ENCODE measurements around the gene PRRX2.
"Not testable (repeated sequence)": the region's sequence is repeated elsewhere in the genome, so short reads cannot be mapped to it uniquely, and the experiment has no call there.

The PRRX2 gene

DNA sequence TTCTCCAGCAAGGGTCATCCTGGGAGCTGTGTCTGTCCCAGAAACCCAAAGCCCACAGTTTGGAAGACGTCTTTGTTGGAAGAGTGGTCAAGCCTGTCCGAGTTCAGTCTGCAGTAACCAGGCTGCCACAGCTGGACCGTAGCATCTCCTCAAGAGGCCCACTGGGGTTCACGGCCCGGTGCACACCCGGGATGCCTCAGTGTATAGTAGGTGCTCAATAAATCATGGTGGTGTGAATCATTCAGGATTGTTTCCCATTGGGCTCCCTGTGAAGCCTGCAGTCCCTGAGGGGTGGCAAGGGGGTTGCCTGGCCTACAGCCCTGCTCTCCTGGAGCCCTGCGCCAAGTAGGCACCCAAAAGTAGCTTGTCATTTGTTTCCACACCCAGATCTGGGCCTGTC lies 10.3 kb upstream of the PRRX2 start:
- no peak for DNase-seq (ENCODE audit: low spot score)

DNA sequence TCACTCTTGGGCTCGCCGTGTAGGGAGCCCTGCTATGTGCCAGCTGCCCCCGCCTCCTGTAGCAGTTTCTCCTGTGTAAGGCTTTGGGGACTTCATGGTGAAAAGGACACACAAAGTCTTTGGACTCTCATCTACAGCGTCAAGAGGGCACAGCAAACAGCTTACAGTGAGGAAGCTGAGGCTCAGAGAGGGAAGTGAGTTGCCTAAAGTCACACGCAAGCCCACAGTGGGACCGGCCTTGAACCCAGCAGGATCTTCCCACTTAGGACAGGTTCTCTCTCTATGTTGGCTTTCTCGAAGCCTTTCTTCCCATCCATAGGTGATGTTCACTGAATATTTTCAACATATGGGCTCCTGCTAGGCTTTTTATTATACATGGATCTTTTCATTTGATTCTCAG lies 9.8 kb upstream of the PRRX2 start:
- no peak for DNase-seq (ENCODE audit: low spot score)

GRCh38 chr9:129656795-129657390 lies 8.6 kb upstream of the PRRX2 start:
- DNase-seq (ENCODE audit: low spot score), result no peak

- no peak for DNase-seq (ENCODE audit: low spot score)
Observed at GRCh38 chr9:129661029-129661428, 4.4 kb upstream of the PRRX2 start.

GRCh38 chr9:129662239-129662638 lies 3.2 kb upstream of the PRRX2 start:
- not testable (repeated sequence) for DNase-seq (ENCODE audit: low spot score)

DNA sequence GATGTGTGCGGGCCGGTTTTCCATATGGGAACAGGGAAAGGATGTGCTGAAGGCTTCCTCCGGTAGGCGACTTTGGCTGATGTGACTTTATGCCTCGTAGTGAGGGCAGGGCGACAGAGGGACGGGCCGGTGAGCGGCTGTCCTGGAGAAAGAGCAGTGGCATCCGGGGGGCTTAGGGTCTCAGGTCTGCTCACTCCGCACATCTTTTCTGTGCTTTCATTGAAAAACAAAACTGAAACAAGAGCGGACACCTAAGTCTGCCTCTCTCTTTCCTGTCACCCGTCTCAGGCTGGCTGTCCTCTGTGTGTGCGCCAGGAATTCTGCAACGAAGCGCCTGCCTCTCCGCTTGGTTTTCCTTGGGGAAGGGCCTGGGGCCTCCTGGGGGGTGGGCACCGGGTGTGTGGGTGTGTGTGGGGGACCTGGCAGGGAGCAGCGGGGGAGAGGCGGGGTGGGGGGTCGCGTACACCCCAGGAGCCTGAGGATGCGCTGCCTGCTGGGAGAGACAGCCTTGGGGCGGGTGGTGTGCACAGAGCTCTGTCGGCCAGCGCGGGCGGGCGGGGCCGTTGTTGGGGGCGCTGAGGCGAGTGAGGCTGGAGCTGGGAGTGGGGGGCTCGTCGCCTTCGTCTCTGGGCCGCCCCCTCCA lies 580 bp upstream of the PRRX2 start:
- DNase-seq (ENCODE audit: low spot score), result no peak

DNA sequence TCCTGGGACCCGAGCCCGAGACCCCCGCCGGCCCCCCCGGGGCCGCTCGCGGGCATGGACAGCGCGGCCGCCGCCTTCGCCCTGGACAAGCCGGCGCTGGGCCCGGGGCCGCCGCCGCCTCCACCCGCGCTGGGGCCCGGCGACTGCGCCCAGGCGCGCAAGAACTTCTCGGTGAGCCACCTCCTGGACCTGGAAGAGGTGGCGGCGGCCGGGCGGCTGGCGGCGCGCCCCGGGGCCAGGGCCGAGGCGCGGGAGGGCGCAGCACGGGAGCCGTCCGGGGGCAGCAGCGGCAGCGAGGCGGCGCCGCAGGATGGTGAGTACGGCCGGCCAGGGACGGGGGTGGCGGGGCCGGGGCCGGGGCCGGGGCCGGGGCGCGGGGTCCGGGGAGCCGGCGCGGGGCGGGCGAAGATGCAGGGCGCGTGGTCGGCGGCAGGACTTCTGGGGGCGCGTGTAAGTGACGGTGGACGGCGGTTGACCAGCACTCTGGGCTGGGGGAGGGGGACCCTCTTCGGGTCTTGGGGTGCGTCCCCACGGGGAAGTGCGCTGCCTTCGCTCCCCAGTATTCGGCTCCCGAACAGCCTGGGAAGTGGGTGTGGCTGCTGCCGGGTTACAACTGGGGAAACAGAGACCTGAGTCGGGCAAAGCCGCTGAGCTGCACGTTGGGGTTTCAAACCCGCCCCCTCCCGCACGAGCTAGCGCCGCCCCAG lies 520 bp downstream of the PRRX2 start:
- no peak for DNase-seq (ENCODE audit: low spot score)

DNA sequence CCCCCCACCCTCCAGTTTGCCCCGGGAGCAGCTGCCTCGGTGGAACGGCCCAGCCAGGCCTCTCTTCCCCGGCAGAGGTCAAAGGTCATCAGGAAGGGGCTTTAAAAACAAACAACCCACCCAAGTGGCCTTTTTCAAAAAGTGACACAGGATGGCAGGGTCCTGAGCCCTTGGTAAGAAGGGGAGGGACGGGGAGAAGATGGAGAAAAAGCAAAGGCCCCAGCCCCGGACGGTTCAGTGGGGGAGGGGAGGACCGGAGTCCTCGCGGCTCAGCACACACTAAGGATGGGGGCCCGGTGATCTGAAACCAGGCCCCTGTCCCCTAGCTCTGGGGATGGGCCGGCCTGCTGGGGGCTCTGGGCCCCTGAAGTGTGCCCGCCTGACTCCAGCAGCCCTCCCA lies 1.1 kb downstream of the PRRX2 start:
- no peak for DNase-seq (ENCODE audit: low spot score)

- no peak for DNase-seq (ENCODE audit: low spot score)
Observed at GRCh38 chr9:129667378-129667777, 1.9 kb downstream of the PRRX2 start.

GRCh38 chr9:129667850-129668249 lies 2.4 kb downstream of the PRRX2 start:
- no peak for DNase-seq (ENCODE audit: low spot score)

DNA sequence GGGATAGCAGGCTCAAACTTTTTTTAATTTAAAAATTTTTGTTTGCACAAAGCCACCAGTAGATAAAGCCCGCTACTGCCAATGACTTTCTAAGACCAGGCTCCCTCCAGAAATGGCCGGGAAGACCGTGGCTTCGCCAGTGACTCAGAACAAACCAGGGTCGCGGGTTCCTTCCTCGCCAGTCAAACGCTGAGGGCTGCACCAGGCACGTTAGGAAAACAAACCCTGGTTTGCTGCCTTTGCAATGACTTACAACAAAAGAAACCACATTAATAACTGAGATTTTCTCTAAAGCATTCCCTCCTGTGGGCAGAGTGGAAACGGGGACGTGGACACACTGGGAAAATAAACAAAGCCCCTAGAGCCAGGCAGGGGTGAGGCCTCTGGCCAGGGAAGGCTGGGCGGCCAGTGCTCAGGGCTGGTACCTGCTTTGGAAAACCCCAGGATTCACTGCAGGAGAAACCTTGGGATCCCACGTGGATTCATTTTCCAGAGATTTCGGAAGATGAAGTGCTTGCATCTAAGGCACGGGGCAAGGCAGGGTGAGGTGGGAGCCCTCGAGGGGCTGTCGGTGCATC lies 3.8 kb downstream of the PRRX2 start:
- DNase-seq (ENCODE audit: low spot score), result no peak

DNA sequence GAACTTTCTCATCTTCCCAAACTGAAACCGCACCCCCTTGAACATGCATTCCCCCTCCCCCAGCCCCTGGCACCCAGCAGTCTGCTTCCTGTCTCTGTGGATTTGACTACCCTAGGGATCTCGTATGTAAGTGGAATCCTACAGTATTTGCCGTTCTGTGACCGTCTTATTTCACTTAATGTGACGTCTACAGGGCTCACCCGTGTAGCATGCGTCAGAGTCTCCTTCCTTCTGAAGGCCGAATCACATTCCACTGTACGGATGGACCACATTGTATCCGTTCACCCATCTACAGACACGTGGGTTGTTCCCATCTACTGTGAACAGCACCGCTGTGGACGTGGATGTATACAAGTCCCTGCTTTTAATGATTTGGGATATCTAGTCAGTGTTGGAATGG lies 4.5 kb downstream of the PRRX2 start:
- no peak for DNase-seq (ENCODE audit: low spot score)

GRCh38 chr9:129671065-129671464 lies 5.6 kb downstream of the PRRX2 start:
- DNase-seq (ENCODE audit: low spot score), result no peak

DNA sequence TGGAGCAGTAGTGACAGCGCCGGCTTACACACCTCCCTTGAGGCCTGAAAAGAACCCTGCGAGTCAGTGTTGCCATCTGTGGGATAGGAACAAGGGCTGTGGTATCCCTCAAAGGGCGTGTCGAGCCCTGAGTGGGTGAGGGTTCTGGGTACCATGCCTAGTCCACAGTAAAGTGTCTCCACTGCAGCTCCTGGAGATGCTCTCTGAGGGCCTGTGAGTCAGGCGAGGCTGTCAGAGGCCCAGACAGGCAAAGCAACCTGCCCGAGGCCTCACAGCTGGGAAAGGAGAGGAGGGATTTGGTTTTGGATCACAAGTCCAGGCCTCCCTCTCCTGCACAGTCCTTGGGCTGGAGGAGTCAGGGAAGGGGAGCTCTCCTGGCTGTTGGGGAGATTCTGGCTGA lies 6.1 kb downstream of the PRRX2 start:
- DNase-seq (ENCODE audit: low spot score), result no peak

GRCh38 chr9:129672702-129673101 lies 7.3 kb downstream of the PRRX2 start:
- no peak for DNase-seq (ENCODE audit: low spot score)

DNA sequence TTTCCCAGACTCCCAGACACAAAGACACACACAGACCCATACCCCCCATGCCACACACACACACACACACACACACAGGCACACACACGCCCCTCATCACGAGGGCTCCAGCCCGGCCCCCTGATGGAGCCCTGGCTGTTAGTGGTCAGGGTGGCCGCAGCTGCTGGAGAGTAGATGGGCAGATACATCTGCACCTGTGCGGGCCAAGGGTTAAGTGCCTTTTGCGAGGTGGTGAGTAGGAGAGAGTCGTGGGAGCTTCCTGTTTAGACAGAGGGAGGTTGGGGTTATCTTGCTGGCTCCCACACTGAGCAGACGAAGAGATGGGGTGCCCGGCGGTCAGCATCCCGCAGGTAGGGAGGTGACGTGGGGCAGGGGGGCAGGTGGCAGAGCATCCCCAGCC lies 8.2 kb downstream of the PRRX2 start:
- DNase-seq (ENCODE audit: low spot score), result no peak

DNA sequence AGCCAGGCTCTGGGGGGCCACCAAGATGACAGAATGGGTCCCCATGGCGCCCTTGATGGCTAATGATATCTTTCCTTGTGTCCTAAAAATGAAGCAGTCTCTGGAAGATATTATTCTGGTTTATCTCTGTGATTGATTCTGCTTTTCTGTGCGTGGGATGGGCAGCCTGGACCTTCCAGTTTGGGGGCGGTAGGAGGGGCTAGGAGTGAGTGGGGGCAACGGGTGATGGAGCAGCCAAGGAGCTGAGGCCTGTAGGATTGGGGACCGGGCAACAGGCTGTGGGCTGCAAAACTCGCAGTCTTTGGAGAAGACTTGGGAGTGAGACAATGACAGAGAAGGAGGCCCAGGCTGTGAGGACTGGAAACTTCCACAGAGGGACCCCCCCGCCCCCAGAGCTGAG lies 8.8 kb downstream of the PRRX2 start:
- no peak for DNase-seq (ENCODE audit: low spot score)

DNA sequence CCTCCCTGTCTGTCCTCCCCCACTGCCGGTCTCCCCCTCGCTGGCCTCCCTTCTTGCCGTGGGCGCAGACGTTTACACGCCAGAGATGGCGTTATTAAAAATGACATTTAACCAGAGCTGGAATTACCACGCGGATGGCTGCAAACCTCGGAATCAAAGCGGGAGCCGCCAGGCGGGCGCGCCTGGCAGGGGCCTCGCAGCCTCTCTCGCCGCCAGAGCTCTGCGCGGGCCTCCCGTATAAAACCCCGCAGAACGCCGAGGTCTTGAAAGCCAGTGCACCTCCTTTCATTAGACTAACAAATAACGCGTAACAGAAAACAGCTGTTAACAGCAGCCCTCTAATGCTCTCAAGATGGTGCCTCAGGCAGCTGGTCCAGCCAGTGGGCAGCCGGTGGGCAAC lies 10.2 kb downstream of the PRRX2 start:
- DNase-seq (ENCODE audit: low spot score), result no peak

GRCh38 chr9:129676287-129676686 lies 10.8 kb downstream of the PRRX2 start:
- no peak for DNase-seq (ENCODE audit: low spot score)

- no peak for DNase-seq (ENCODE audit: low spot score)
Observed at GRCh38 chr9:129676975-129677374, 11.5 kb downstream of the PRRX2 start.

DNA sequence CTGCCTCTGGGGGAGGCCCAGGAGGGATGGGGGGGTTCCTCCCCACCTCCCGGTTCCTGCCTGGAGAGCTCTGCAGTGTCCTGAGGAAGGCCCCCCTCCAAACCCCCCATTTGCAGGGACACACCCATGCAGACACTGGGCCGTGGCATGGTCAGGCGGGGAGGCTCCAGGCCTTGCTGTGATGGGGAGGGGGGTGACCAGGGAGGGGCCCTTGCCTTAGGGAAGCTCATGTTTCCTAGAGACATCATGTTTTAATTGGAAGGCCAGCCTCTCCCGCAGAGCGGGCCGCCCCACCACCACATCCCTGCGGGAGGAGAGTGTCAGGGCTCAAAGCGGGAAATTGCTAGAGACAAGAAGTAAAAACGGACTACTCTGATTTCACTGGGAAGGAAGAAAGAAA lies 12.0 kb downstream of the PRRX2 start:
- DNase-seq (ENCODE audit: low spot score), result no peak

DNA sequence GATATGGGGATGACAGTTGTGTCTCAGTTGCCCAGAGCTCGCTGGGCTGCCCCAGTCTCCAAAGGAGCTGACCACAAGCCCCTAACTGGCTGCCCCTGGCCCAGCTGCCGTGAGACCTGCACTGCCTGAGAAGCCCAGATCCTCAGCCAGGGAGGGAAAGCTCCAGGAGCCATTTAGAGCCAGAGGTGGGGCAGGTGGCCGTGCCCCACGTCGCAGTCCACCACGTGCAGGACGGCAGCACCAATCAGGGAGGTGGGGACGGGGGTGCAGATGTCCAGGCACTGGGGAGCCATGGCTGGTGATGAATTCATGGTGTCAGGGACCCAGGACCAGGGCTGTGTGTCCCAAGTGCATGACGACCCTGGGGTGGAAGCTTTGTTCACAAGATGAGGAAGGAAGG lies 13.4 kb downstream of the PRRX2 start:
- DNase-seq (ENCODE audit: low spot score), result no peak

DNA sequence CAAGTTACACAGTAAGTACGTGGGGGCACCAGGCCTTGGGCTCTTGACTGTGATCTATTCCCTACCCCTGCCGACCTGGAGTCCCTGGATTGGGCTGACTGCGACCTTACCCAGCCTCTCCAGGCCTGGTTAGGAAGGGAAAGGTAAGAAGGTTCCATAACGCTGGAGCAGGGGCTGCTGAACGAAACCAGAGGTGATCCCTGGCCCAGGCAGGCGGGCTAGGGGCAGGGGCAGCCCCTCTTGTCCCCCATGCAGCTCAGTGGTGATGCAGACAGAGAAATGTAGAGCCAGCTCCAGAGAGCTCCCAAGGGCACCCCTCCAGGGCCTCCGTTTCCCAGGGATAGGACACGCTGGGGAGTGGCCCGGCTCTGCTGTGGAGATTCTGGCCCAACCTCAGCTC lies 14.1 kb downstream of the PRRX2 start:
- DNase-seq (ENCODE audit: low spot score), result no peak
